NOMO-1 treated with DMSO at 0.1 percent for 48 hours (cell line): ENCODE measurements around the gene BTBD9.
A peak's percentile ranks its signal among the peaks of the same experiment; 100 is the strongest.

Source experiments
- DNase-seq: peaks from one replicate; lab custom pipeline; 2025; ENCODE audit not compliant: unreplicated experiment; lab: John Stamatoyannopoulos, UW

The BTBD9 gene

GRCh38 chr6:38510205-38510604 lies 129.5 kb downstream of the BTBD9 start:
- DNase-seq: no peak

- no peak for DNase-seq
These were observed 130.0 kb downstream of the BTBD9 start for GRCh38 chr6:38509713-38510112.

- peak; percentile 61 for DNase-seq
These were observed 130.8 kb downstream of the BTBD9 start for GRCh38 chr6:38508894-38509293.

- DNase-seq: no peak
These were observed 131.4 kb downstream of the BTBD9 start for GRCh38 chr6:38508286-38508685.

- DNase-seq: no peak
These were observed 132.6 kb downstream of the BTBD9 start for GRCh38 chr6:38507173-38507572.

- no peak for DNase-seq
These were observed 133.9 kb downstream of the BTBD9 start for GRCh38 chr6:38505826-38506225.

GRCh38 chr6:38504996-38505395 lies 134.7 kb downstream of the BTBD9 start:
- no peak for DNase-seq

- no peak for DNase-seq
These were observed 135.6 kb downstream of the BTBD9 start for GRCh38 chr6:38503960-38504682.

GRCh38 chr6:38503032-38503773 lies 136.5 kb downstream of the BTBD9 start:
- no peak for DNase-seq

- no peak for DNase-seq
These were observed 137.3 kb downstream of the BTBD9 start for GRCh38 chr6:38502423-38502822.

- DNase-seq: no peak
These were observed 137.8 kb downstream of the BTBD9 start for GRCh38 chr6:38501931-38502330.

GRCh38 chr6:38499529-38500096 lies 140.1 kb downstream of the BTBD9 start:
- no peak for DNase-seq

- no peak for DNase-seq
These were observed 140.8 kb downstream of the BTBD9 start for GRCh38 chr6:38498805-38499445.

GRCh38 chr6:38498085-38498484 lies 141.6 kb downstream of the BTBD9 start:
- DNase-seq: no peak

- DNase-seq: no peak
These were observed 142.2 kb downstream of the BTBD9 start for GRCh38 chr6:38497546-38497945.

- DNase-seq: no peak
These were observed 143.7 kb downstream of the BTBD9 start for GRCh38 chr6:38495922-38496635.

- DNase-seq: no peak
These were observed 144.2 kb downstream of the BTBD9 start for GRCh38 chr6:38495518-38495917.

- DNase-seq: peak; percentile 49
These were observed 145.7 kb downstream of the BTBD9 start for GRCh38 chr6:38493931-38494547.

- no peak for DNase-seq
These were observed 147.7 kb downstream of the BTBD9 start for GRCh38 chr6:38492031-38492430.

- no peak for DNase-seq
These were observed 149.8 kb downstream of the BTBD9 start for GRCh38 chr6:38489951-38490350.

- no peak for DNase-seq
These were observed 152.3 kb downstream of the BTBD9 start for GRCh38 chr6:38487423-38487822.
